DMS114 treated with DMSO at 0.1 percent for 48 hours (cell line): Measurements from ENCODE around the gene ABCC9.

Experiments used
- DNase-seq: peaks from one replicate; lab custom pipeline; 2025; ENCODE audit not compliant: unreplicated experiment; lab: John Stamatoyannopoulos, UW

The ABCC9 gene

GRCh38 chr12:21881965-21882364, 59.3 kb downstream of the ABCC9 start:
- no peak for DNase-seq

- DNase-seq = no peak
Observed at GRCh38 chr12:21879312-21879711, 61.9 kb downstream of the ABCC9 start.

GRCh38 chr12:21877293-21877982, 63.8 kb downstream of the ABCC9 start:
- DNase-seq = no peak

GRCh38 chr12:21865846-21866245, 75.4 kb downstream of the ABCC9 start:
- no peak for DNase-seq

GRCh38 chr12:21860534-21860933, 80.7 kb downstream of the ABCC9 start:
- DNase-seq = no peak

GRCh38 chr12:21860128-21860527, 81.1 kb downstream of the ABCC9 start:
- no peak for DNase-seq

GRCh38 chr12:21852251-21852650, 89.0 kb downstream of the ABCC9 start:
- no peak for DNase-seq

GRCh38 chr12:21851151-21851550, 90.1 kb downstream of the ABCC9 start:
- no peak for DNase-seq

GRCh38 chr12:21850419-21850818, 90.8 kb downstream of the ABCC9 start:
- no peak for DNase-seq

- DNase-seq = no peak
Observed at GRCh38 chr12:21849878-21850277, 91.3 kb downstream of the ABCC9 start.

- no peak for DNase-seq
Observed at GRCh38 chr12:21848192-21848591, 93.0 kb downstream of the ABCC9 start.

GRCh38 chr12:21843795-21844194, 97.4 kb downstream of the ABCC9 start:
- no peak for DNase-seq

GRCh38 chr12:21839776-21840175, 101.5 kb downstream of the ABCC9 start:
- no peak for DNase-seq

GRCh38 chr12:21837847-21838246, 103.4 kb downstream of the ABCC9 start:
- no peak for DNase-seq

GRCh38 chr12:21831791-21832344, 109.4 kb downstream of the ABCC9 start:
- no peak for DNase-seq

- no peak for DNase-seq
Observed at GRCh38 chr12:21828779-21829178, 112.4 kb downstream of the ABCC9 start.

GRCh38 chr12:21828136-21828775, 113.0 kb downstream of the ABCC9 start:
- DNase-seq = no peak

- no peak for DNase-seq
Observed at GRCh38 chr12:21827083-21827482, 114.1 kb downstream of the ABCC9 start.

GRCh38 chr12:21826618-21826910, 114.7 kb downstream of the ABCC9 start:
- DNase-seq = no peak

- no peak for DNase-seq
Observed at GRCh38 chr12:21825886-21826617, 115.2 kb downstream of the ABCC9 start.

GRCh38 chr12:21823581-21823980, 117.6 kb downstream of the ABCC9 start:
- no peak for DNase-seq

GRCh38 chr12:21819678-21820077, 121.5 kb downstream of the ABCC9 start:
- DNase-seq = no peak
